Stimulated activated effector memory CD8-positive, alpha-beta T cell treated with anti-CD3 and anti-CD28 coated beads, Interleukin-12 subunit alpha, Interleukin-12 subunit beta, amount 100 ng/mL, for 72 hours (primary cell): Measurements from ENCODE around the gene COX6B1.
"Not testable (repeated sequence)": the region's sequence is repeated elsewhere in the genome, so short reads cannot be mapped to it uniquely, and the experiment has no call there.

Experiments
- ATAC-seq: fragments of 150-1000 bp; cut with Tn5 transposase; 2 replicates; pipeline ENCODE4 v1.10.0; 2021
- DNase-seq, 2 donors: peaks; one replicate each; pipeline ENCODE4 v3.0.0; 2021 to 2022; ENCODE audit warnings: low spot score in 2 of 2
- H3K27ac Mint-ChIP-seq: one replicate; pipeline ENCODE4 v1.8.0; 2022; ENCODE audit warnings: mild to moderate bottlenecking, mixed read lengths
- H3K36me3 Mint-ChIP-seq: one replicate; pipeline ENCODE4 v1.8.0; 2022; ENCODE audit warnings: mild to moderate bottlenecking, mixed read lengths
- H3K4me1 Mint-ChIP-seq: one replicate; pipeline ENCODE4 v1.8.0; 2022; ENCODE audit warnings: mixed read lengths
- H3K4me3 Mint-ChIP-seq: one replicate; pipeline ENCODE4 v1.8.0; 2022; ENCODE audit warnings: mild to moderate bottlenecking, mixed read lengths
- H3K9me3 Mint-ChIP-seq: one replicate; pipeline ENCODE4 v1.8.0; 2022; ENCODE audit warnings: mixed read lengths

Gene COX6B1

DNA sequence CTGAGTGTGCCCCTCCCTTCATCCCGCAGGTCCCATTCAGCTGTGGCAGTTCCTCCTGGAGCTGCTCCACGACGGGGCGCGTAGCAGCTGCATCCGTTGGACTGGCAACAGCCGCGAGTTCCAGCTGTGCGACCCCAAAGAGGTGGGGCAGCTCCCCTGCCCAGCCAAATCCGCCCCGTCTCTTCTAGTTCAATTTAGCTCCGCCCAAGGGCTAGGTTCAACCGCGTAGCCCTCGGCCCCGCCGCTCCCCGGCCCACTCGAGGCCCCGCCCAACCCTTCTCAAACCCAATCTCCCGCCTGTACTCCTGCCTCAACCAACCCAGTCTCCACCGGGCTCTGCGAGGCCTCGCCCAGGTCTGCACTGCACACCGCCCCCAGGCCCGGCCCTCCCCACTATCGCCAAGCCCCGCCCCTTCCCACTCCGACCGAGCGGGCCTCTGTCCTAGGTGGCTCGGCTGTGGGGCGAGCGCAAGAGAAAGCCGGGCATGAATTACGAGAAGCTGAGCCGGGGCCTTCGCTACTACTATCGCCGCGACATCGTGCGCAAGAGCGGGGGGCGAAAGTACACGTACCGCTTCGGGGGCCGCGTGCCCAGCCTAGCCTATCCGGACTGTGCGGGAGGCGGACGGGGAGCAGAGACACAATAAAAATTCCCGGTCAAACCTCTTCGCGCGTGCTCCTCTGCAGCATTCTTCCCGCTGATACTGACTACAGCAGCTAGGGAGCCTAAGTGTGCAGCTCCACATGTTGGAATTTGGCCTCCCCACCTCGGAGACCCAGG, 3.7 kb upstream of the COX6B1 start:
- H3K36me3 Mint-ChIP-seq, result peaks cover 5% of the 10 kb centered on the region
- DNase-seq, result peak; percentile 87 to 95
- peak overlapping the region; percentile 60 for H3K27ac Mint-ChIP-seq
- H3K4me1 Mint-ChIP-seq, result peaks cover 51% of the 10 kb centered on the region
- H3K9me3 Mint-ChIP-seq, result no peaks in the 10 kb centered on the region
- H3K4me3 Mint-ChIP-seq, result peak overlapping the region; percentile 77
- ATAC-seq, result peak; percentile 89

DNA sequence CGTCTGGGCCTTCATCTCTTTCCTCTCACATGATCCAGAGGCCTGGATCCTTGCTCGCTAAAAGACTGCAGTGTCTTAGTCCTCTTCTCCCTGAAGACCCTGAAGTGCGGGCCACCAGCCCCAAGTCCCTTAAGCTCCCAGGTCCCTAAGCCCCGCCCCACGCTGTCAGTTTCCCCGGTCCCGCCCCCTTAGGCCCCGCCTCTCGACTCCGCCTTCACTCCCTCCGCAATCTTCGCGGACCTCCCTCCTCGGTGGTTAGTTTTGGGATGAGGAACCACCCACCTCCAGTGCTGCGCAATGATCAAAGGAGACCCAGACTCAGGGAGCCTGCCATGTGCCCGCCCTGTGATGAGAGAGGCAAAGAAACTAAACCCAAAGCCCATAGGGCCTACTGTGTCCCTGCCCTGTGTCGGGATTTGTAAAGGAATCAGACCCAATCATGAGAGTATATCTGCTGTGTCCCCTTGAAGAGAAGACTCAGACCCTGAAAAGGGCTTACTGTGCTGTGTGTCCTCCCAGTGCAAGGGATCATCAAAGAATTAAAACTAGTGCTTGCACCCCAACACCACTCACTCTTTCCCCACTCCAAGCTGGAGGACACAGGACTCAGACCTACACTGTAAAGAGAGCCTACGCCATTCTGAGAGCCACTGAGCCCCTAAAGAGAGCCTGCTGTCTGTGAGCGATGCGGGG, 3.0 kb upstream of the COX6B1 start:
- Mint-ChIP-seq H3K4me3 (peak overlapping the region; percentile 77), H3K36me3 (peaks cover 12% of the 10 kb centered on the region), H3K4me1 (peaks cover 45% of the 10 kb centered on the region), H3K27ac (peak overlapping the region; percentile 60), H3K9me3 (no peaks in the 10 kb centered on the region)
- DNase-seq, result peak; percentile 56 to 87
- ATAC-seq, result no peak

DNA sequence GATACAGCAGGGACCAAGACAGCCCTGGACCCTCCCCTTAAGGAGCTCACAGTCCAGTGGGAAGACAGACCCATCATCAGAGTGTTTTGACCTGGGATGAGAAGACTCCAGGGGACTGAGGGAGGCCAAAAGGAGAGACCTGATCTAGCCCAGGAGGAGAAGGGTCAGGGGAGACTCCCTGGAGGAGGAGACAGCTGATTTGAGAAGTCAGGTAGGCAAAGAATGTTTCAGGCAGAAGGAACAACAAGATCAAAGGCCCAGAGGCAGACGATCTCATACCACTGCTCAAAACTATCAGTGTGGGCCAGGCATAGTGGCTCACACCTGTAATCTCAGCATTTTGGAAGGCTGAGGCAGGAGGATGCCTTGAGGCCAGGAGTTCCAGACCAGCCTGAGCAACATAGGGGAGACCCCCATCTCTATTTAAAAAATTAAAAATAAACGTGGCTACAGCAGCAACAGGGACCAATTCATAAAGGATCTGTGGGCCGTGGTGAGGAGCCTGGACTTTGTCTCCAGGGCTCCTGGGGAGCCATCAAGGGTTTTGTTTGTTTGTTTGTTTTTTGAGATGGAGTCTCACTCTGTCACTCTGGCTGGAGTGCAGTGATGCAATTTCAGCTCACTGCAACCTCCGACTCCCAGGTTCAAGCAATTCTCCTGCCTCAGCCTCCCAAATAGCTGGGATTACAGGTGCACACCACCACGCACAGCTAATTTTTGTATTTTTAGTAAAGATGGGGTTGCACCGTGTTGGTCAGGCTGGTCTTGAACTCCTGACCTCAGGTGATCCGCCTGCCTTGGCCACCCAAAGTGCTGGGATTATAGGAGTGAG, 2.2 kb upstream of the COX6B1 start:
- H3K36me3 Mint-ChIP-seq, result peaks cover 20% of the 10 kb centered on the region
- H3K27ac Mint-ChIP-seq, result peak overlapping the region; percentile 60
- peak overlapping the region; percentile 77 for H3K4me3 Mint-ChIP-seq
- peaks cover 46% of the 10 kb centered on the region for H3K4me1 Mint-ChIP-seq
- no peaks in the 10 kb centered on the region for H3K9me3 Mint-ChIP-seq
- ATAC-seq, result no peak
- DNase-seq, result no peak

DNA sequence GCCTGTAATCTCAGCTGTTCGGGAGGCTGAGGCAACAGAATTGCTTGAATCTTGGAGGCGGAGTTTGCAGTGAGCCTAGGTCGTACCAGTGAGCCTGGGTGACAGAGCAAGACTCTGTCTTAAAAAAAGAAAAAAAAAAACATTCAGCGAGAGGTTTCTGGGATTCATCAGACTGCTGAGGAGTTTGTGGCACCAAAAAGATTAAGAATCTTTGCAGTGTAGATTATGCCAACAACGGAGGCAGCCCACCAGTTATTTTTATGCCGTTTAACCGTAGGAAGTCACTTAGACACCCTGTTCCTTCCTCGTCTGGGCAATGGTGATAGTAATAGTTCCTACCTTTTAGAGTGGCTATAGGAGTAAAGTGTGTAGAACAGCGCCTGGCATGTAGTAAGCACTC, 2.5 kb downstream of the COX6B1 start:
- ATAC-seq (no peak), DNase-seq (no peak)
- Mint-ChIP-seq H3K4me3 (no peak overlapping the region), H3K4me1 (peaks cover 28% of the 10 kb centered on the region), H3K36me3 (peaks cover 67% of the 10 kb centered on the region), H3K27ac (no peak overlapping the region), H3K9me3 (no peaks in the 10 kb centered on the region)

DNA sequence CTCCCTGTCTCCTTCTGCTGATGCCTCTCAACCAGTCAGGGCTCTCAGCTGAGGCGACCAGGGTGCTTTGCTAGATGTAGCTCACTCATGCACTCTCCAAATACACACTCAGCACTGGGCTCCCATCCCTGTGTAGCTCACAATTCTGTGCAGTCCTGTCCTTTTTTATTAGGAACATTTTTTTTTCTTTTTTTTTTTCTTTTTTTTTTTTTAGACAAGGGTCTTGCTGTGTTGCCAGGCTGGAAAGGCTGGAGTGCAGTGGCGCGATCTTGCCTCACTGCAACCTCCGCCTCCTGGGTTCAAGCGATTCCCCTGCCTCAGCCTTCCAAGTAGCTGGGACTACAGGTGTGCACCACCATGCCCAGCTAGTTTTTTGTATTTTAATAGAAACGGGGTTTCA, 6.7 kb downstream of the COX6B1 start:
- H3K9me3 Mint-ChIP-seq, DNase-seq, ATAC-seq, H3K4me3 Mint-ChIP-seq: not testable (repeated sequence)
- Mint-ChIP-seq H3K4me1 (peaks cover 21% of the 10 kb centered on the region), H3K27ac (peak overlapping the region; percentile 20), H3K36me3 (peaks cover 100% of the 10 kb centered on the region)

DNA sequence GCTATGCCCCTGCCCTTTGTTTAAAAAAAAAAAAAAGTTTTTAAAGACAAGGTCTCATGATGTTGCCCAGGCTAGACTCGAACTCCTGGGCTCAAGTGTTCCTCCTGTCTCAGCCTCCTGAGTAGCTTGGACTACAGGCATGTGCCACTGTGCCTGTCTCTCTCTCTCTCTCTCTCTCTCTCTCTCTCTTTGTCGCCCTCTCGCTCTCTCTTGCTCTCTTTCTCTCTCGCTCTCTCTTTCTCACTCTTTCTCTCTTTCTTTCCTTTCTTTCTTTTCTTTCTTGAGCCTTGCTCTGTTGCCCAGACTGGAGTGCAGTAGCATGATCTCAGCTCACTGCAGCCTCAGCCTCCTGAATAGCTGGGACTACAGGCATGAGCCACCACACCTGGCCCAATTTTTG, 7.5 kb downstream of the COX6B1 start:
- Mint-ChIP-seq H3K4me1 (peaks cover 21% of the 10 kb centered on the region), H3K4me3 (no peak overlapping the region), H3K36me3 (peaks cover 100% of the 10 kb centered on the region), H3K27ac (peak overlapping the region; percentile 20), H3K9me3 (no peaks in the 10 kb centered on the region)
- DNase-seq (no peak), ATAC-seq (no peak)

DNA sequence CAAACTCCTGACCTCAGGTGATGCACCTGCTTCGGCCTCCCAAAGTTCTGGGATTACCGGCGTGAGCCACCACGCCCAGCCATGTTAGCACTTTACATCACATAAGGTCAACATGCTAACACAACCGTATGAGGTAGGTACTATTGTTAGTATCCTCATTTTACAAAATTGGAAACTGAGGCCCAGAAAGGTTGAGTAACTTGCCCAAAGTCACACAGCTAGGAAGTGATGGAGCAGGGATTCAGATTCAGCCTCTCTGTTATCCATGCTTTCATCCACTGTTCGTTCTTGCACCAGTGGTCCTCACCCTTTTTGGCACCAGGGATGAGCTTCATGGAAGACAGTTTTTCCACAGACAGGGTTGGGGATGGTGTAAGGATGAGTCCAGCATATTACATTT, 8.6 kb downstream of the COX6B1 start:
- ATAC-seq, result no peak
- no peak overlapping the region for H3K4me3 Mint-ChIP-seq
- DNase-seq, result no peak
- no peak overlapping the region for H3K27ac Mint-ChIP-seq
- no peaks in the 10 kb centered on the region for H3K9me3 Mint-ChIP-seq
- peaks cover 100% of the 10 kb centered on the region for H3K36me3 Mint-ChIP-seq
- peaks cover 12% of the 10 kb centered on the region for H3K4me1 Mint-ChIP-seq

DNA sequence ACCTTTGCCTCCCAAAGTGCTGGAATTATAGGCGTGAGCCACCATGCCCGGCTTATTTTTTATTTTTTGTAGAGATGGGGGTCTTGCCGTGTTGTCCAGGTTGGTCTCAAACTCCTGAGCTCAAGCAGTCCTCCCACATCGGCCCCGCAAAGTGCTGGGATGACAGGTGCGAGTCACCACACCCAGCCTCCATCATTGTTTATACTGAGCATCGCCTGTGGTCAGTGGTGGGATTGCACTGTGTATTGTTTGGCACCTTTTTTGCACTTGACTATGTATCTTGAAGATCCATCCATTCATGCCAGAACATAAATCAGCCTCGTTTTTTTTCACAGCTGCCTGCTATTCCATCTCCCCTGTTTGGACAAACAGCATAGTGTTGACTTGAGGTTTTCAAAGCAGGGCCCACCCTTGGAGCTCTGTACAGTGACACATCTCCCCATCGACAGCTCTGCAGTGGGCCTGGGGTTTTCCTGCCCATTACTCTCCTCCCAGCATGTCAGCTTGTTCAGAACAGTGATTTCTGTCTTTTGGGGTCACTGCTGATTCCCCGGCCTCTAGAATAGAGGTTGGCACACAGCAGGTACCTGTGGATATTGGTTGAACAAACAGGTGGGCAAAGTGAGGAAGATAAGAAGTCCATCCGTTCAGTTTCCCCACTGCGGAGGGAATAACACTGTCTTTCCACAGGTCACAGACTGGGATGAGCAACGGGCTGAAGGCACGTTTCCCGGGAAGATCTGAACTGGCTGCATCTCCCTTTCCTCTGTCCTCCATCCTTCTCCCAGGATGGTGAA, 10.0 kb downstream of the COX6B1 start:
- H3K9me3 Mint-ChIP-seq, result no peaks in the 10 kb centered on the region
- peaks cover 100% of the 10 kb centered on the region for H3K36me3 Mint-ChIP-seq
- no peak for DNase-seq
- H3K4me1 Mint-ChIP-seq, result peaks cover 9% of the 10 kb centered on the region
- H3K27ac Mint-ChIP-seq, result no peak overlapping the region
- ATAC-seq, result peak; percentile 49
- no peak overlapping the region for H3K4me3 Mint-ChIP-seq

DNA sequence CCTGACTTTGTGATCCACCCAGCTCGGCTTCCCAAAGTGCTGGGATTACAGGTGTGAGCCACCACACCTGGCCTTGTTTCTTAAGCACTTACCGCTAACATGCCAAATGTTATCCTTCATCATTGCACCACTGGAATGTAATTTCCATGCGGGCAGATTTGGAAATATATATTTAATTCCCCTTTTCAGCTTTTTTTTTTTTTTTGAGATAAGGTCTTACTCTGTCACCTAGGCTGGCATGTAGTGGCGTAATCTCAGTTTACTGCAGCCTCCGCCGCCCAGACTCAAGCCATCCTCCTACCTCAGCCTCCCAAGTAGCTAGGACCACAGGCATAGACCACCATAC, 13.8 kb downstream of the COX6B1 start:
- H3K4me3 Mint-ChIP-seq, result no peak overlapping the region
- H3K4me1 Mint-ChIP-seq, result no peaks in the 10 kb centered on the region
- no peaks in the 10 kb centered on the region for H3K9me3 Mint-ChIP-seq

DNA sequence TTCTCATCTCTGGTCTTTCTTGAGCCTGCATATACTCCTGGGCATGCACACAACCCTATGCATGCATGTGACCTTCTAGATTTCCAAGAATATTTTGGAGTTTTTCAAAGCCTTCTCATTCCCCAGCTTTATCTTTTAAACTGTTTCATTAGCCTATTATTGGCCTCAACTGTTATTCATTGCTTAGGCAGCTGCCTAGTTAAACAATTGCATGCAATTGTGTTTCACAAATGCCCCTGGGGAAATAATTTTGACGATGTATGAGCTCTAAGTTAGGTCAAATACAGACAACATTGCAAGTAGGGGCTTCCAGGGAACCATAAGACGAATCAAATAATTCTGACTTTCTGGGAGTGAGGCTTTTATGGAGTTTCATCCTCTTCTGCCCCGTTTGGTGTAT, 15.9 kb downstream of the COX6B1 start:
- Mint-ChIP-seq H3K27ac (no peak overlapping the region), H3K4me3 (no peak overlapping the region), H3K36me3 (peaks cover 58% of the 10 kb centered on the region), H3K4me1 (no peaks in the 10 kb centered on the region), H3K9me3 (no peaks in the 10 kb centered on the region)
- ATAC-seq (no peak), DNase-seq (no peak)

More for the DNA sequence above, 13.8 kb downstream of the COX6B1 start:
- no peak for ATAC-seq
- no peak for DNase-seq
- Mint-ChIP-seq H3K27ac (no peak overlapping the region), H3K36me3 (peaks cover 79% of the 10 kb centered on the region)

DNA sequence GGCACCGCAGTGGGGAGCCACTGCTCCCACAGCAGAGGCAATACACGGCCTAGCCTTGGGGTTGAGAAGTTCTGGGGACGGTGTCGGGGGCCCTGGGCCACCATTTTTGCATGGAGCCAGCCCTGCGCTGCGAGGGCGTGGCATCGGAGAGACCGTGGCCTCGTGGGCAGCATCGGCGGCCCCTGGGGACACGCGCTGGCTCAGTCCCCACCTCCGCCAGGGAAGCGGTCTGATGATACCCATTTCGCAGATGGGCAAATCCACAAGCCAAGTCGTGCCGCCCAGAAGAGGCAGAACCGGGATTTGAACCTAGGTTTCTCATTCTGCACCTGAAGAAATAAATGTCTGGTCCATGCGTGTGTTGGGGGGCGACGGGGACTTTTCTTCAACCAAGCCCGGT, 17.0 kb downstream of the COX6B1 start:
- H3K9me3 Mint-ChIP-seq, result no peaks in the 10 kb centered on the region
- H3K27ac Mint-ChIP-seq, result no peak overlapping the region
- DNase-seq, result no peak
- no peak for ATAC-seq
- no peak overlapping the region for H3K4me3 Mint-ChIP-seq
- H3K4me1 Mint-ChIP-seq, result peaks cover 6% of the 10 kb centered on the region
- peaks cover 51% of the 10 kb centered on the region for H3K36me3 Mint-ChIP-seq

DNA sequence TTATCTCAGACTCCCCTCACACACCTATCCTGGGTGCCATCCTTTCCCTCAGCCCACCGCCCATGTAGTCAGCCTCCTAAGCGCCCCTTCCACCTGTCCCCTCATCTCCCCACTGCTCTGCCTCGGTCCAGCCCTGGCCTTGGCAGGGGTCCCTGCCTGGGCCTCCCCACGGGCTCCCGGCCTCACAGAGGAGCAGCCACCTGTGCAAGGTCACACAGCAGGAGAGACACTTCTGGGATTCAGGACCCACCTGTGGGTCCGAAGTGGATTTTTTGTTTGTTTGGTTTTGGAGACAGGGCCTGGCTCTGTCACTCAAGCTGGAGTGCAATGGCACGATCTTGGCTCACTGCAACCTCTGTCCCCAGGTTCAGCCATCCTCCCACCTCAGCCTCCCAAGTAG, 17.5 kb downstream of the COX6B1 start:
- DNase-seq (no peak), ATAC-seq (no peak)
- Mint-ChIP-seq H3K27ac (no peak overlapping the region), H3K9me3 (no peaks in the 10 kb centered on the region), H3K4me1 (peaks cover 6% of the 10 kb centered on the region), H3K4me3 (no peak overlapping the region), H3K36me3 (peaks cover 48% of the 10 kb centered on the region)

DNA sequence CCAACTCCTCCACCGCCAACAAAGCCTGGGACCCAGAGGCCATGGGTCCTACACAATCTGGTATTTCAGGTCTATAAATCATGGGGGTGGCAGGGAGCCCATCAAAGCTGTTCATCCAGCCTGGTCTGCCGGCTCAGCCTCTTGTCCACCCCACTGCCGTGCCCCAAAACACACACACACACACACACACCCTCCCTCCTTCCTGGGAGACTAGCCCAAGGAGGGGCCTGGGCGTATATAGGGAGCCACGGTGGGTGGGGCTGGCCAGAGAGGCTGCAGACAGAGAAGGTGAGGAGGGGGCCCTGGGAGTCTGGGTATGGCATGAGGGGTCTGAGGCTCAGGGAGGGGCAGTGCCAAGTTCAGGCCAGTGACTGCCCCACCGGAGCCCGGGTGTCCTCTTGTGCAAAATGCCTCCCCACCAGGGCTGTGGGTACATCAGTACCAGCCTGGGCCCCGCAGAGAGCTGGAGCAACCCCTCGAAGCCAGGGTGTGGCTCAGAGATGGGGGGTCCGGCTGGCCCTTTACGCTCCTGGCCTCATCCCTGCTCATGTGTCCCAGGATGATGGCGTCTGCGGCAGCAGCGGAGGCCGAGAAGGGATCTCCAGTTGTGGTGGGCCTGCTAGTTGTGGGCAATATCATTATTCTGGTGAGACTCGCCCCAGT, 18.3 kb downstream of the COX6B1 start, which contains the start of gene UPK1A:
TSS of gene UPK1A (plus strand) at position 267 of the 663 bp plus-strand sequence. CDS start at position 563, 296 bp downstream.
- Mint-ChIP-seq H3K27ac (no peak within 1 kb of the TSS), H3K9me3 (no peaks in the 10 kb centered on the region), H3K4me1 (peaks cover 6% of the 10 kb centered on the region), H3K36me3 (peaks cover 41% of the 10 kb centered on the region), H3K4me3 (no peak within 1 kb of the TSS)
- no peak for DNase-seq
- ATAC-seq, result no peak

DNA sequence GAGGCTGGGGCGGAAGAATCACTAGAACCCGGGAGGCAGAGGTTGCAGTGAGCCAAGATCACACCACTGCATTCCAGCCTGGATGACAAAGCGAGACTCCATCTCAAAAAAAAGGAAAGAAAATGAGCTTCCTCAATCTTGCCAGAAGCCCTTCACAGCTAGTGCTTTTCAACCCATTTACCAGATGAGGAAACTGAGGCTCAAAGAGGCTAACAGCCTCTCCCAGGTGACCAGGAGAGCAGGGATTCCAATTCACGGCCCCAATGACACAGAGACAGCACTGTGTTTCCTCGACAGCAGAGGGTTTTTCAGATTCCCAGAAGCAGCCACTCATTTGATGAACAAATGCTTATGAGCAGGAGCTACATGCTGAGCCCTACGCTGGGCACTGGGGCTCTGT, 21.4 kb downstream of the COX6B1 start:
- Mint-ChIP-seq H3K9me3 (no peaks in the 10 kb centered on the region), H3K4me1 (peaks cover 16% of the 10 kb centered on the region), H3K27ac (no peak overlapping the region), H3K4me3 (no peak overlapping the region), H3K36me3 (peaks cover 12% of the 10 kb centered on the region)
- DNase-seq, result no peak
- ATAC-seq, result no peak
